Karpas-422 (cell line): Measurements from ENCODE around the gene UBR3. TPM values are rescaled to one million over a fixed set of nuclear protein-coding genes. Genes with fewer than 3 reads are reported as not detected.
"Not testable (repeated sequence)": the region's sequence is repeated elsewhere in the genome, so short reads cannot be mapped to it uniquely, and the experiment has no call there.

Experiments
- DNase-seq: peaks from one replicate; pipeline ENCODE4 v3.0.0-alpha.2; 2015
- H2AFZ ChIP-seq: fragments of 200-600 bp; sonication (generic); 2 replicates; pipeline ENCODE4 v1.6.1; 2014; ENCODE audit warnings: antibody characterized with exemption, low read length, mixed read lengths
- H3K27ac ChIP-seq: fragments of 200-600 bp; sonication (generic); 2 replicates; pipeline ENCODE4 v1.5.1; 2014; ENCODE audit warnings: mild to moderate bottlenecking, low read length, moderate library complexity
- H3K27me3 ChIP-seq: fragments of 200-600 bp; sonication (generic); 2 replicates; pipeline ENCODE4 v1.6.1; 2014; ENCODE audit warnings: low read length, mixed read lengths
- H3K36me3 ChIP-seq: fragments of 200-600 bp; sonication (generic); 2 replicates; pipeline ENCODE4 v1.6.1; 2014; ENCODE audit warnings: low read length, mixed read lengths; ENCODE audit not compliant: insufficient read depth
- H3K4me1 ChIP-seq: fragments of 200-600 bp; sonication (generic); 2 replicates; pipeline ENCODE4 v1.6.1; 2014; ENCODE audit warnings: mild to moderate bottlenecking, low read length, mixed read lengths
- H3K4me2 ChIP-seq: fragments of 200-600 bp; sonication (generic); 2 replicates; pipeline ENCODE4 v1.6.1; 2014; ENCODE audit warnings: low read length, low read depth, mild to moderate bottlenecking; ENCODE audit not compliant: poor library complexity, severe bottlenecking
- H3K4me3 ChIP-seq: fragments of 200-600 bp; sonication (generic); 2 replicates; pipeline ENCODE4 v1.5.1; 2014; ENCODE audit warnings: mild to moderate bottlenecking, antibody characterized with exemption, low read length, mixed read lengths
- H3K79me2 ChIP-seq: fragments of 200-600 bp; sonication (generic); 2 replicates; pipeline ENCODE4 v1.6.1; 2014; ENCODE audit warnings: mild to moderate bottlenecking, low read length, mixed read lengths
- H3K9ac ChIP-seq: fragments of 200-600 bp; sonication (generic); 2 replicates; pipeline ENCODE4 v1.6.0; 2014; ENCODE audit warnings: low read length
- H3K9me2 ChIP-seq: fragments of 200-600 bp; sonication (generic), shearing (Covaris generic); replicated peaks from 2 replicates; pipeline ENCODE4 v1.6.0; 2014; ENCODE audit warnings: mild to moderate bottlenecking, low read length, moderate library complexity; ENCODE audit not compliant: insufficient read depth
- H3K9me3 ChIP-seq: fragments of 300-700, 200-600 bp; sonication (generic); 2 replicates; pipeline ENCODE4 v1.6.1; 2014; ENCODE audit warnings: low read length, mixed read lengths
- H4K20me1 ChIP-seq: fragments of 200-600 bp; sonication (generic); 2 replicates; pipeline ENCODE4 v1.6.1; 2014; ENCODE audit warnings: mild to moderate bottlenecking, antibody characterized with exemption, low read length, low read depth; ENCODE audit not compliant: insufficient read depth
- small RNA-seq: library from RNA; depleted of rRNA; stranded (forward); fragments of <200 nt; gene quantifications from one replicate; pipeline ENCODE3, GENCODE V24; 2014
- total RNA-seq: library from RNA; depleted of rRNA; stranded (reverse); fragments of >200 nt; shearing (Covaris generic); gene quantifications from 2 replicates; pipeline ENCODE4 v1.2.3, GENCODE V29; 2014; ENCODE audit warnings: low replicate concordance; rRNA removed

The UBR3 gene
- total RNA-seq, 1 experiment from 2014 or later, result 50.8 TPM

GRCh38 chr2:170122883-170123547 lies 295.8 kb downstream of the UBR3 start:
- Histone ChIP-seq H3K9me2 (no peaks in the 10 kb centered on the region), H3K9ac (no peak overlapping the region), H3K4me1 (peaks cover 7% of the 10 kb centered on the region), H3K79me2 (no peaks in the 10 kb centered on the region), H3K27ac (no peak overlapping the region), H3K4me3 (no peak overlapping the region), H3K4me2 (no peak overlapping the region), H2AFZ (no peak overlapping the region), H3K36me3 (peaks cover 6% of the 10 kb centered on the region; the same call in 1 of the 2 replicates), H4K20me1 (no peaks in the 10 kb centered on the region), H3K27me3 (no peaks in the 10 kb centered on the region), H3K9me3 (no peaks in the 10 kb centered on the region)
- no peak for DNase-seq

- Histone ChIP-seq H3K36me3 (peaks cover 6% of the 10 kb centered on the region; the same call in 1 of the 2 replicates), H3K4me1 (peaks cover 7% of the 10 kb centered on the region), H3K9me2 (no peaks in the 10 kb centered on the region), H2AFZ (no peak overlapping the region), H3K27ac (no peak overlapping the region), H3K79me2 (no peaks in the 10 kb centered on the region), H3K4me2 (no peak overlapping the region), H3K9ac (no peak overlapping the region), H4K20me1 (no peaks in the 10 kb centered on the region), H3K4me3 (no peak overlapping the region), H3K9me3 (no peaks in the 10 kb centered on the region), H3K27me3 (no peaks in the 10 kb centered on the region)
- DNase-seq, result no peak
Measured at GRCh38 chr2:170123593-170123992, 296.3 kb downstream of the UBR3 start.

GRCh38 chr2:170126138-170126728 lies 299.0 kb downstream of the UBR3 start:
- H3K36me3 ChIP-seq, H3K9me3 ChIP-seq, H4K20me1 ChIP-seq, DNase-seq, H3K9me2 ChIP-seq, H3K4me1 ChIP-seq, H3K79me2 ChIP-seq, H3K9ac ChIP-seq, H2AFZ ChIP-seq, H3K27me3 ChIP-seq, H3K4me3 ChIP-seq, H3K27ac ChIP-seq, H3K4me2 ChIP-seq: not testable (repeated sequence)

Small RNA genes within 50 kb of the gene (small RNA-seq; reads per million reads assigned to genes)
- not detected for gene RNU6-1006P

Other genes with a start within 250 kb of the UBR3 start
- 25.0 and 37.5 TPM in 2 replicates for gene PPIG, start 243.1 kb upstream of the UBR3 start, total RNA-seq
- gene CFAP210, start 133.0 kb upstream of the UBR3 start, total RNA-seq, result 0.07 and 0.18 TPM in 2 replicates
- gene PHOSPHO2, start 133.0 kb upstream of the UBR3 start, total RNA-seq, result 4.6 and 13.0 TPM in 2 replicates
- 24.5 and 30.7 TPM in 2 replicates for gene KLHL23, start 93.6 kb upstream of the UBR3 start, total RNA-seq
- gene SSB, start 28.6 kb upstream of the UBR3 start, total RNA-seq, result 129 and 160 TPM in 2 replicates
- gene METTL5, start 2.5 kb upstream of the UBR3 start, total RNA-seq, result 100 and 105 TPM in 2 replicates